HepG2 (cell line): ENCODE results near the gene TBL2. TPM values are rescaled to one million over a fixed set of nuclear protein-coding genes. Genes with fewer than 3 reads are reported as not detected.

Experiments used
- HBP1 ChIP-seq: IDR thresholded peaks from 2 replicates; pipeline ENCODE4 v1.6.1; 2016; ENCODE audit warnings: low read depth, control low read depth
- HDAC1 ChIP-seq: sonication (generic); formaldehyde crosslinking; IDR thresholded peaks from 2 replicates; pipeline ENCODE4 v1.5.1; 2020; ENCODE audit warnings: mild to moderate bottlenecking, missing genetic modification reagents
- KAT2B ChIP-seq: fragments of 150-350 bp; IDR thresholded peaks from 2 replicates; pipeline ENCODE4 v1.6.1; 2014; ENCODE audit warnings: low read depth, low read length, borderline replicate concordance
- MIER3 ChIP-seq: IDR thresholded peaks from 2 replicates; pipeline ENCODE4 v1.6.1; 2016; ENCODE audit warnings: missing compliant biosample characterization, borderline replicate concordance
- MIXL1 ChIP-seq: IDR thresholded peaks from 2 replicates; pipeline ENCODE4 v1.6.1; 2016
- RBM39 ChIP-seq: fragments of 200-400 bp; formaldehyde crosslinking; IDR thresholded peaks from one replicate; pipeline ENCODE4 v1.6.1; 2018; ENCODE audit warnings: antibody characterized with exemption, mild to moderate bottlenecking, low read depth, low read length; ENCODE audit not compliant: poor library complexity, severe bottlenecking
- RXRB ChIP-seq: IDR thresholded peaks from 2 replicates; pipeline ENCODE4 v1.6.1; 2016; ENCODE audit warnings: borderline replicate concordance, missing genetic modification reagents, missing compliant biosample characterization
- SNAPC2 ChIP-seq: sonication (generic); formaldehyde crosslinking; IDR thresholded peaks from 2 replicates; pipeline ENCODE4 v1.8.1; 2022; ENCODE audit warnings: mild to moderate bottlenecking, missing genetic modification reagents
- ZNF317 ChIP-seq: sonication (generic); formaldehyde crosslinking; IDR thresholded peaks from 2 replicates; pipeline ENCODE4 v1.5.0; 2020; ENCODE audit warnings: mild to moderate bottlenecking, missing genetic modification reagents
- polyA plus RNA-seq, 8 experiments: library from polyadenylated mRNA; depleted of rRNA in 3 of 8; stranded (reverse) in 7 of 8; unstranded in 1 of 8; fragments of >200 nt; fragmentation: Illumina TruSeq in 4 of 8; extraction: Trizol in 4 of 8; gene quantifications; 2 replicates each; pipeline versions ENCODE4 v1.2.1 to v1.2.3, GENCODE V29; 2011 to 2016; ENCODE audit warnings: low read depth in 4 of 8, missing spikeins in 1 of 8, mixed read lengths in 1 of 8; ENCODE audit not compliant: insufficient read depth in 1 of 8
- total RNA-seq, 5 experiments: library from RNA; depleted of rRNA; stranded (reverse); fragments of >200 nt; fragmentation: Illumina TruSeq; extraction: Trizol; gene quantifications; 2 replicates each; pipeline ENCODE4 v1.2.3, GENCODE V29; 2016; ENCODE audit warnings: low read depth in 1 of 5
- TF ChIP-seq, protein P1 (sequence below), 2 experiments: sonication (generic) in 1 of 2; formaldehyde crosslinking in 1 of 2; IDR thresholded peaks; 2 replicates each; pipeline versions ENCODE4 v1.5.1 to v1.6.1; 2011 to 2020; ENCODE audit warnings: borderline replicate concordance in 1 of 2, low read depth in 1 of 2, low read length in 1 of 2, mild to moderate bottlenecking in 1 of 2, missing genetic modification reagents in 1 of 2, moderate library complexity in 1 of 2
- TF ChIP-seq, protein P2 (sequence below): sonication (generic); formaldehyde crosslinking; IDR thresholded peaks from 2 replicates; pipeline ENCODE4 v1.4.0; 2020; ENCODE audit warnings: missing genetic modification reagents; ENCODE audit errors: not compliant biosample characterization
- TF ChIP-seq, protein P3 (sequence below): sonication (generic); formaldehyde crosslinking; IDR thresholded peaks from 2 replicates; pipeline ENCODE4 v1.9.0; 2021; ENCODE audit warnings: mild to moderate bottlenecking, missing genetic modification reagents
- TF ChIP-seq, protein P4 (sequence below): sonication (generic); formaldehyde crosslinking; IDR thresholded peaks from 2 replicates; pipeline ENCODE4 v1.5.1; 2020; ENCODE audit warnings: missing genetic modification reagents, mild to moderate bottlenecking, borderline replicate concordance

TBL2 gene
- total and polyA plus RNA-seq, 2 of the 13 experiments (the other 11 are each of a cell fraction or from before 2014, with no cell fraction given): 43.4 to 47.2 TPM

DNA sequence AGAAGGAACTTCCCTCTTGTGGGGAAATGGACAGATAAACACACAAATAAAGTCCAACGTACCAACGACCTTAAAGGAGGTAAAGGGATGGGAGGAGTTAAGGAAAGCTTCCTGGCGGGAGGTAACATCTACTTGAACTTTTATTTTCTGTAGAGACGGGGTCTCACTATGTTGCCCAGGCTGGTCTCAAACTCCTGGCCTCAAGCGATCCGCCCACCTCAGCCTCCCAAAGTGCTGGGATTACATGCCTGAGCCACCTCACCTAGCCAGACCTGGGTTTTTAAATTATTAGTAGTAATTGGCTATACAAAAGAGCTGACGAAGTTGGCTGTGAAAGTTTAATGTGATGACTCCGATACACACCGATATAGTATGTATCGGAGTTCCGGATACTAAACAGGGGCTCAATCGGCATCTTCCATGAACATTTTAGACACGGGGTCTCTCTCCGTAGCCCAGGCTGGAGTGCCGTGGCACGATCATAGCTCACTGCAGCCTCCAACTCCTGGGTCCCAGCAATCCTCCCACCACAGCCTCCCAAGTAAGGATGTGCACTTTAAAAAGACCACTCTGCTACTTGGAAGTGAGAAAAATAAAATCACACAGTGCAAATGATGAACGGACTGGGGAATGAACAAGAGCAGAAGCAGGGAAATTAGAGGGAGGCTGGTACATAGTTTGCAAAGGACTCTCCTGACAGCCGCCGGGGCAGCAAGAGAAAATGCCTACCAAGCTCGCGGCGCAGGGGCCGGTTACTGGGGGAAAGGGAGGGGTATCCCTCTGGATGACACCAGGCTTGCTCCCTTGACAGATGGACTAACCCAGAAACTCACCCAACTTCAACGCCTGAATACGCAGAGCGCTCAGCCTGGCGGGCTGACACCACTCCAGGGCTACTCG is 21.9 kb downstream of the TBL2 start (continued):
- TF ChIP-seq MIER3 (no peak), KAT2B (no peak), RXRB (CRISPR knock-in tag) (no peak), SNAPC2 (CRISPR knock-in tag) (no peak), HDAC1 (CRISPR knock-in tag) (0 out of 2 replicates have a peak, but pooled peaks have one; percentile 50), MIXL1 (CRISPR knock-in tag) (no peak), ZNF317 (CRISPR knock-in tag) (no peak), RBM39 (no peak), HBP1 (CRISPR knock-in tag) (no peak)
- TF ChIP-seq, protein P1, sequence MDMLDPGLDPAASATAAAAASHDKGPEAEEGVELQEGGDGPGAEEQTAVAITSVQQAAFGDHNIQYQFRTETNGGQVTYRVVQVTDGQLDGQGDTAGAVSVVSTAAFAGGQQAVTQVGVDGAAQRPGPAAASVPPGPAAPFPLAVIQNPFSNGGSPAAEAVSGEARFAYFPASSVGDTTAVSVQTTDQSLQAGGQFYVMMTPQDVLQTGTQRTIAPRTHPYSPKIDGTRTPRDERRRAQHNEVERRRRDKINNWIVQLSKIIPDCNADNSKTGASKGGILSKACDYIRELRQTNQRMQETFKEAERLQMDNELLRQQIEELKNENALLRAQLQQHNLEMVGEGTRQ (IDR thresholded peaks at IDR 0.05; ENCODE audit: low read depth, low read length): no peak
- TF ChIP-seq, protein P1 (CRISPR knock-in tag; IDR thresholded peaks at IDR 0.05; ENCODE audit: borderline replicate concordance): no peak
- TF ChIP-seq, protein P2, sequence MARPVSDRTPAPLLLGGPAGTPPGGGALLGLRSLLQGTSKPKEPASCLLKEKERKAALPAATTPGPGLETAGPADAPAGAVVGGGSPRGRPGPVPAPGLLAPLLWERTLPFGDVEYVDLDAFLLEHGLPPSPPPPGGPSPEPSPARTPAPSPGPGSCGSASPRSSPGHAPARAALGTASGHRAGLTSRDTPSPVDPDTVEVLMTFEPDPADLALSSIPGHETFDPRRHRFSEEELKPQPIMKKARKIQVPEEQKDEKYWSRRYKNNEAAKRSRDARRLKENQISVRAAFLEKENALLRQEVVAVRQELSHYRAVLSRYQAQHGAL (CRISPR knock-in tag): no peak
- TF ChIP-seq, protein P3, sequence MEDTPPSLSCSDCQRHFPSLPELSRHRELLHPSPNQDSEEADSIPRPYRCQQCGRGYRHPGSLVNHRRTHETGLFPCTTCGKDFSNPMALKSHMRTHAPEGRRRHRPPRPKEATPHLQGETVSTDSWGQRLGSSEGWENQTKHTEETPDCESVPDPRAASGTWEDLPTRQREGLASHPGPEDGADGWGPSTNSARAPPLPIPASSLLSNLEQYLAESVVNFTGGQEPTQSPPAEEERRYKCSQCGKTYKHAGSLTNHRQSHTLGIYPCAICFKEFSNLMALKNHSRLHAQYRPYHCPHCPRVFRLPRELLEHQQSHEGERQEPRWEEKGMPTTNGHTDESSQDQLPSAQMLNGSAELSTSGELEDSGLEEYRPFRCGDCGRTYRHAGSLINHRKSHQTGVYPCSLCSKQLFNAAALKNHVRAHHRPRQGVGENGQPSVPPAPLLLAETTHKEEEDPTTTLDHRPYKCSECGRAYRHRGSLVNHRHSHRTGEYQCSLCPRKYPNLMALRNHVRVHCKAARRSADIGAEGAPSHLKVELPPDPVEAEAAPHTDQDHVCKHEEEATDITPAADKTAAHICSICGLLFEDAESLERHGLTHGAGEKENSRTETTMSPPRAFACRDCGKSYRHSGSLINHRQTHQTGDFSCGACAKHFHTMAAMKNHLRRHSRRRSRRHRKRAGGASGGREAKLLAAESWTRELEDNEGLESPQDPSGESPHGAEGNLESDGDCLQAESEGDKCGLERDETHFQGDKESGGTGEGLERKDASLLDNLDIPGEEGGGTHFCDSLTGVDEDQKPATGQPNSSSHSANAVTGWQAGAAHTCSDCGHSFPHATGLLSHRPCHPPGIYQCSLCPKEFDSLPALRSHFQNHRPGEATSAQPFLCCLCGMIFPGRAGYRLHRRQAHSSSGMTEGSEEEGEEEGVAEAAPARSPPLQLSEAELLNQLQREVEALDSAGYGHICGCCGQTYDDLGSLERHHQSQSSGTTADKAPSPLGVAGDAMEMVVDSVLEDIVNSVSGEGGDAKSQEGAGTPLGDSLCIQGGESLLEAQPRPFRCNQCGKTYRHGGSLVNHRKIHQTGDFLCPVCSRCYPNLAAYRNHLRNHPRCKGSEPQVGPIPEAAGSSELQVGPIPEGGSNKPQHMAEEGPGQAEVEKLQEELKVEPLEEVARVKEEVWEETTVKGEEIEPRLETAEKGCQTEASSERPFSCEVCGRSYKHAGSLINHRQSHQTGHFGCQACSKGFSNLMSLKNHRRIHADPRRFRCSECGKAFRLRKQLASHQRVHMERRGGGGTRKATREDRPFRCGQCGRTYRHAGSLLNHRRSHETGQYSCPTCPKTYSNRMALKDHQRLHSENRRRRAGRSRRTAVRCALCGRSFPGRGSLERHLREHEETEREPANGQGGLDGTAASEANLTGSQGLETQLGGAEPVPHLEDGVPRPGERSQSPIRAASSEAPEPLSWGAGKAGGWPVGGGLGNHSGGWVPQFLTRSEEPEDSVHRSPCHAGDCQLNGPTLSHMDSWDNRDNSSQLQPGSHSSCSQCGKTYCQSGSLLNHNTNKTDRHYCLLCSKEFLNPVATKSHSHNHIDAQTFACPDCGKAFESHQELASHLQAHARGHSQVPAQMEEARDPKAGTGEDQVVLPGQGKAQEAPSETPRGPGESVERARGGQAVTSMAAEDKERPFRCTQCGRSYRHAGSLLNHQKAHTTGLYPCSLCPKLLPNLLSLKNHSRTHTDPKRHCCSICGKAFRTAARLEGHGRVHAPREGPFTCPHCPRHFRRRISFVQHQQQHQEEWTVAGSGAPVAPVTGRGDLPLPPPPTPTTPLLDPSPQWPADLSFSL (CRISPR knock-in tag): no peak
- TF ChIP-seq, protein P4, sequence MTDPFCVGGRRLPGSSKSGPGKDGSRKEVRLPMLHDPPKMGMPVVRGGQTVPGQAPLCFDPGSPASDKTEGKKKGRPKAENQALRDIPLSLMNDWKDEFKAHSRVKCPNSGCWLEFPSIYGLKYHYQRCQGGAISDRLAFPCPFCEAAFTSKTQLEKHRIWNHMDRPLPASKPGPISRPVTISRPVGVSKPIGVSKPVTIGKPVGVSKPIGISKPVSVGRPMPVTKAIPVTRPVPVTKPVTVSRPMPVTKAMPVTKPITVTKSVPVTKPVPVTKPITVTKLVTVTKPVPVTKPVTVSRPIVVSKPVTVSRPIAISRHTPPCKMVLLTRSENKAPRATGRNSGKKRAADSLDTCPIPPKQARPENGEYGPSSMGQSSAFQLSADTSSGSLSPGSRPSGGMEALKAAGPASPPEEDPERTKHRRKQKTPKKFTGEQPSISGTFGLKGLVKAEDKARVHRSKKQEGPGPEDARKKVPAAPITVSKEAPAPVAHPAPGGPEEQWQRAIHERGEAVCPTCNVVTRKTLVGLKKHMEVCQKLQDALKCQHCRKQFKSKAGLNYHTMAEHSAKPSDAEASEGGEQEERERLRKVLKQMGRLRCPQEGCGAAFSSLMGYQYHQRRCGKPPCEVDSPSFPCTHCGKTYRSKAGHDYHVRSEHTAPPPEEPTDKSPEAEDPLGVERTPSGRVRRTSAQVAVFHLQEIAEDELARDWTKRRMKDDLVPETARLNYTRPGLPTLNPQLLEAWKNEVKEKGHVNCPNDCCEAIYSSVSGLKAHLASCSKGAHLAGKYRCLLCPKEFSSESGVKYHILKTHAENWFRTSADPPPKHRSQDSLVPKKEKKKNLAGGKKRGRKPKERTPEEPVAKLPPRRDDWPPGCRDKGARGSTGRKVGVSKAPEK: no peak
